D341Med (cell line): ENCODE results near the gene EIF2A.
"Not testable (repeated sequence)": the region's sequence is repeated elsewhere in the genome, so short reads cannot be mapped to it uniquely, and the experiment has no call there.

Experiments
- DNase-seq: peaks from one replicate; pipeline ENCODE4 v3.0.0; 2012; ENCODE audit warnings: low spot score

Gene EIF2A

DNA sequence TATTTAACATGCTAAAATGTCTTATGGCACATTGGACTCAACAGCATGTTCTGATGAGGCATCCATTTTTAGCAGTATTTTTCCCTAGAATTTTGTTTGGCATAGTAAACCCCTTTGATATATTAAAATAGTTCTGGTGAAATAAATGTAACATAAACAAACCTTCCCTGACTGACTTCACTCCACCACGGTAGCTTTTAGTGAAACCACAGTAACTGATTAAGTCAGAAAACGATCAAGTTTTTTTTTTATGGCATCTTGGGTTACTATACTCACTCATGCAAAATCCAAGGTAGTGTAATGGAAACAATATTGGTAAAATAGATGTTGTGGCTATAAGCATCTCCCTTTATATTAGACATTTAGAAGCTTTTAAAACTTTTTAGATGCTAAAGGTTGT, 3.1 kb upstream of the EIF2A start:
- no peak for DNase-seq

DNA sequence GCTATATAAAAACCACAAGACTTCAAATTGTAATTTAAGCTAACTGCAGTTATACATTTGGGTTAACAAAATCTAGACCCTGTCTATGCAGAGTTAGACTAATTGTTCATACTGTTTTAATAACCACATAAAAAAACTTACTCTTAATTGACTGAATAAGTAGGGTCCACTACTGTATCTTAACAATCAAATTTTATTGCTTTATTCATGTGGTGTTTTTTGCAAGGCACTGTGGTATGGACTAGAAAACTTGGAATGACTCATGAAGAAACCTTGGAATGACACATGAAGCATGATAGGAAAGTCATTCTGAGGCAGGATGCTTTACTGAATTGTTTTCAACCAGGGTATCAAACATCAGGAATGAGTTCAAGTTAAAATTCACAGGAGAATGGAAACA, 2.5 kb upstream of the EIF2A start:
- DNase-seq = no peak

DNA sequence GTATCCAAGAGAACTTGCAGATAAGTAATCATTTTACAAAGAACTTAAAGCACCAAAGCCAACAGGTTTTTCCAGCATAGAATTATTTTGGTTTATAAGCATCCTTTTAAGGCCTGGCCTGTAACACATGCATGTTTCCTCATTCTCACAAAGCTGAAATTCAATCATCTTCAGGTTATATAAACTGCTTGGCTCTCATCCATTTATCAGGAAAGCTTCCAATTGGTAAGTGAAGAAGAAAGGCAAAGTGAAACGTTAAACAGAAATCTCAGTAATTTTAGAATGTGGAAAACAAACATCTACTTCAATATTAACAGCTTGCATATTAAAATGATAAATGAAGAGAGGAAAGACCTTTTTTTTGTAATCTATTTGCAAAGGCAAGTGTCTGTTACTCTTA, 1.9 kb upstream of the EIF2A start:
- DNase-seq = no peak

DNA sequence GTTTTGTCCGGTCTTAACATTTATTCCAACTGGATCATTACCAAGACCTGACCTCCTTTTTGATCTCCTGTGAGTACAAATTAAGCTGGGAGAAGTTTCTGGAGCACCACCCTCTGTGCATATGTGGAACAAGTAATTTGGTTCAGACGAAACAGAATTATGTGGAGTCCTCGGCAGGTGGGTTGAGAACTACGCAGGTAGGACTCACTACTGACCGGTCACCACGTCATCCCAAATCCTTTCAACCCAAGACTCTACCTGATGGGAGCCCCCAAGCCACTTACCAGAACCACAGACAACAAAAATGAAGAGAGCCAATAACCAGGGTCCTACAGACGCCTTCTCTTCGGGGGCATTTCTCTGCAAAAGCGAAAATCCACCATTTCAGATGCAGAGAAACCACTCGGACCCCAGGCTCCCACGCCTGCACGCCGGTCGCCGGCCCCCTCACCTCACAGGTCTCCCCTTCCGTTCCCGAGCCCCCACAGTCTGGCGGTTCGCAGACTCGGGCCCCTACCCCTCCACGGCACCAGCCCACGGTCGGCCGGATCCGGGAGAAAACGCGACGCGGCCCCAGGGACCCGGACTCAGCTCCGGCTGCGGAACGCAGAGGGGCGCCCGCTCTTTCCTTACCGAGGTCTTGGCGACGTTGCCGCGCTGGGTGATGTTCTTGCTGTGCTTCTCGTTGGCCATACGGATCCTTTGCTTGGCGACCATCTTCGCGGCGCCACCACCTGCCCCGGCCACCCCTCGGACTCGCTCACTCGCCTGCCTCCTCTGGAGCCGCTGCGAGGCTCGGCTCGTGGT, 965 bp upstream of the EIF2A start:
- DNase-seq = peak; percentile 71

DNA sequence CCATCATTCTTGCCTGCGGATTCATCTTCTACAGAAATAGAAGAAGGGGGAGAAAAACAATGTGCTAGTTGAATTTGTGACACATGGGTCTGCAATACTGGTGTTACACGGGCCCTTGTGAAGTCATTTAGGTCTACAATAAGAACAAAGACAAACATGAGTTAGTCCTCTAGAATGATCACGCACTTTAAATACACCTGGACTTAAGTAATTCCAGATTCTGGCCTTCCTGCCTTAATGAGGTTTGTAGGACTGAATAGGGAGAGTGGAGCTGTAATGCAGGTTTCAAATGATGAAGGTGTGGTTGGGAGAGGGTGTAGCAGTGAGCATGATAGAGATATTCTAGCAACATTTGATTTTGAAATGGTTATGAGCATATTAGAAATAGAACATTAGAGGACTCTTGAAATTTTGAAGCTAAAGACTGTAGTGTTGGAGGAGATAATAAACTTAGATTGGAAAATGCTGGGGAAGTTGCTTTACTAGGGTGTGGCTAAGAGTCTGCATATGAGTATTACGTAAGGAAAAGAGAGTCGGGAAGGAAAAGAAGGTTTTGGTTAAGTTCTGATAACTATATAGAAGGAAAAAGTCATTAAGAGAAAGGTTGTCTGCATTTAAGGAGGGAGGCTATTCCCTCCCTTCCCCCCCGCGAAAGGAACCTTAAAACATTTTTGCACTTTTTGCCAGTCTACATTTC, 606 bp downstream of the EIF2A start:
- no peak for DNase-seq

DNA sequence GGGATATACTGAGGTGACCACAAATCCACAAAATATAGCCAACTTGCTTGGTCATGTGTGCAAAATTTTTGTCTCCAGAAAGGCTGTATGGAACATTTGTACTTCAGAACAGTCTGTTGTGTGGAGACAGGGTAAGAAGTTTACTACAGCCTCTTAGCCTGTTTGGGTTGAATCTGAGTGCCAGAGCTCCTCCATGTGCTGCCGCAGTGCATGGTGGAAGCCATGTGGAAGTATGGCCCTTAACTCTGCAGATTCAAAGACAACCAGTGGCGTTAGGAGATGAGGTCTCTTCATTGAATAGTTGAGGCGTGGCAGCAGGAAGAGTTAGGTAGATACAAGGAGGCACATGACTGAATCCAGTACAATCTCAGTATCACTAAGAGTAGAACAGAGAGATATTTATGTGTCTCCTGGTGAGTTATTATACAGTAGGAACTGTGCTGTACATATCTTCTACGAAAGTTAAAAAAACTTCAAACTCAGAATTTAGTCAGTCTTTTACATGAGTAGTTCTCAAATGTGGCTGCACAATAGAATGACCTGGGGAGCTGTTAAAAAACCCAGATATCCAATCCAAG, 9.4 kb downstream of the EIF2A start:
- no peak for DNase-seq

DNA sequence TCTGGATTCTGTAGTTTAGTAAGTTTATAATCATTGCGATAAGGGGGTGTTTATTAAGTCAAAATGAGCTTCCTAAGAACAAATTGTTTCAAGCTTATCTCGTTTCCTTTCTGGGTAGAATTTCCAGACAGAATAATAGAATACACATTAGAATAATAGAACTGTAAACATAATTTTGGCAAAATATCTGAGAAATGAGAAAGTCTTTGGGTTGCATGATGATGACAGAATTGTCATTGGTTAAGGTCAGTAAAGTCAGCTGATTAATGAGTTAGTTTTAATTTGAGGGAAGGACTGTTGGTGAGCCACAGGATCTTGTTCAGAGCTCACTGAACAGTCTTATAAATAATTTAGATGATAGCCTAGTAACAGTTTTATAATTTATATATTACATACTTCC, 10.2 kb downstream of the EIF2A start:
- DNase-seq = no peak

DNA sequence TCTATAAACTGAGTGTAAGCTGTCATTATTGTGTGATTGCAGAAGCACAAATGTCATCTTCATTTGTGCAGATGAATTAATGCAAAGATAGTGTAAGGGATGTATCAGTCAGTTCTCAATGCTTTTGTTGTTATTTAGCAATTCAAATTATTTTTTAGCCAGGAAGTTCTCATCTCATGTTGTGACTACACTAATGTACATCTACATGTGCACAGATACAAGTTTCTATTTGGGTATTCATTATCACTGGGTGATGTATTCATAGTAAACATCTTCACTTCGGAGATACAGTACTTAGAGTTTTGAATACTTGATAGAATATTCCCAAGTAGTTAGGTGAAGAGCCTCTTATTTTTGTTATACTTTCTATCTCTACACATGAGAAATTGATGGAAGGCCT, 11.1 kb downstream of the EIF2A start:
- DNase-seq = no peak

DNA sequence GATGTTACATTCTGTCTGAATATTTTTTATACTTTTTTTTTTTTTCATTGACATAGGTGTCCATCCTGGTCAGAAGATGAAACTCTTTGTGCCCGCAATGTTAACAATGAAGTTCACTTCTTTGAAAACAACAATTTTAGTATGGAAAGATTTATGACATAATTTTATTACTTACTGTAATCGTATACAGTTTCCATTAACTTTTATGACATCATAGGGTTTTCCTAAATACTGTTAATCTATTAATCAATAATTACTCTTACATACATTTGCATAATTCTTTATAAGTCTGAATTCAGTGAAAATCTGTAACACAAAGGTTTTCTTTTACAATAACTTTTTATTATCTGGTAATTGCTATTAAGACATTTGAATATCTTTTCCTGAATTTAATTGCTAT, 17.7 kb downstream of the EIF2A start:
- no peak for DNase-seq

DNA sequence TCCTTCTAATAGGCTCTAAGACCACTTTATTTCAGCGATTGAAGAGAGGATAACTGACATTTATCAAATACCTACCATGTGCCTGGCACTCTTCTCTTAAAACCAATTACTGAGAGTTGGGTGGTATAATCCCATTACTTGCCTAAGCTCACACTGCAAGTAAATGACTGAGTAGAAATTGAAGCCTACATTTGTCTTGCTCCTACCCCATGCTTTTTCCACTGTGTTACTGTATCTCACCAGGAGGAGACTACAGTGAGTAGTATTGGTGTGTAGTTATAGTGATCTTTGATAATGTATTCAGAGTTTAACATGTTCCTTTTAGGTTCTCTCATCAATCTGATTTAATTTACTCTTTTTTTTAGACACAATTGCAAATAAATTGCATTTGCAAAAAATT, 20.7 kb downstream of the EIF2A start:
- DNase-seq = peak; percentile 54

DNA sequence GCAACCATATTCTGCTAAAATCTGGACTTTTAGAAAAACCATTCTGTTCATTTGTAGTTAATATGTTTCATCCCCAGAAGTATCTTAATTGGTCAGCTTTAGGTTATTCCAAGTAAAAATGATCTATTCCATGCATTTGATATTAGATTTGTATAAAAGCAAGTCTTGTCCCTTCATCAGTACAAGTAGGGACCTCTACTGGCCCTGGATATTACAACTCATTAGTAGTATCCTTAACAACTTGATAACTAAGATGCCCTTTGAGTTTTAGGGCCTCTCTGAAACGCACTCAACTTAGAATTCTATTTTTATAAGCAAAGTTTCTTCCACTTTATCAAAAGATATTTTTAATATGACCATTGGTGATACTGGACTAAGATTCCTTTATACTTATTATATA, 31.3 kb downstream of the EIF2A start:
- no peak for DNase-seq

DNA sequence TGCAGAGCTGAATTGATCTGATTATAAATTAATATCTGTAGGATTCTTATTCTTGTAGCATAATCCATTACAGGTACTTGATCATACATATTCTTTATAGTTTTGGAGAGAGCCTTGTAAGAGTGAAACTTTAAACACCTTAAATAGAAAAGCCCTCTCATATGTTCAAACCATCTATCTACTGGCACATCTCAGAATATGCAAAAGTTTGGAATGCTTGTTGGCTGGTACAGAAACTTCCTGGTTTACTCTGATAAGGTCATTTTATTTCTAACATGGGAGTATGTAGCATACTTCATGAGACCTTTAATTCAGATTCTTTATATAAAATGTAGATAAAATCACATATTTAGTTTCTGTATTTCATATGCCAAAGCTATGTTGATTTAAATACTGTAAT, 34.6 kb downstream of the EIF2A start:
- DNase-seq = no peak

DNA sequence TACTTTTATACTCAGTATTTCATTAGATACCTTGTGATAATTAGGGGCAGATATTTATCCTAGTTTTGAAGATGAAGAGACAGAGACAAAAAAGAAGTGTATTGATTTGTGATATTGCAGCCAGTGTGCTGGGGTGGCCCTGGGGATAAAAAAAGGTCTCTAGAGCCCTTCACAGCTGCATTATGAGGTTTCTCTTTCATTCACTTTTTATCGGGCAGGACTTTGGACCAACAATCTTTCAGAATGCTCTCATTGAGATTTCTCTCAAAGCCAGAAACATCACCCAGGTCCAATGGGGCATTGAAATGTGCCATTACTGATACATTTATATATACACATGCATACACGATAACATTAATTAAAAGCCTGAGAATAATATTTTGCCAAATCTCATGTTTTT, 36.0 kb downstream of the EIF2A start:
- no peak for DNase-seq

DNA sequence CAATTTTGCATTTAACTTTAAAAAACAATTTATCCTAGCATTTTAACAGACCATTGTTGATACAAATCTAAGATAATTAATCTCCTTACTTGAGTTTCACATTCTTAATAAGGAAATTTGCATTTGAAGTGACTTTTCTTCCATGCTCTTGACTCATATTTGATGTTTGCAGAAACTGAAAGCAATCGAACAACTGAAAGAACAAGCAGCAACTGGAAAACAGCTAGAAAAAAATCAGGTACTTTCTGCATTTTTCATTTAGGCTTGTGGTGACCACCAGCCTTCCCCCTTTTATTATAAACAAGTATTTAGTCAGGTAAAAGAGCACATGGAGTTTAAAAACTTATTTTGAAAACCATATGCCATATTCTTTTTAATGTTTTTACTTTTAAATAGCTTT, 36.4 kb downstream of the EIF2A start:
- no peak for DNase-seq

DNA sequence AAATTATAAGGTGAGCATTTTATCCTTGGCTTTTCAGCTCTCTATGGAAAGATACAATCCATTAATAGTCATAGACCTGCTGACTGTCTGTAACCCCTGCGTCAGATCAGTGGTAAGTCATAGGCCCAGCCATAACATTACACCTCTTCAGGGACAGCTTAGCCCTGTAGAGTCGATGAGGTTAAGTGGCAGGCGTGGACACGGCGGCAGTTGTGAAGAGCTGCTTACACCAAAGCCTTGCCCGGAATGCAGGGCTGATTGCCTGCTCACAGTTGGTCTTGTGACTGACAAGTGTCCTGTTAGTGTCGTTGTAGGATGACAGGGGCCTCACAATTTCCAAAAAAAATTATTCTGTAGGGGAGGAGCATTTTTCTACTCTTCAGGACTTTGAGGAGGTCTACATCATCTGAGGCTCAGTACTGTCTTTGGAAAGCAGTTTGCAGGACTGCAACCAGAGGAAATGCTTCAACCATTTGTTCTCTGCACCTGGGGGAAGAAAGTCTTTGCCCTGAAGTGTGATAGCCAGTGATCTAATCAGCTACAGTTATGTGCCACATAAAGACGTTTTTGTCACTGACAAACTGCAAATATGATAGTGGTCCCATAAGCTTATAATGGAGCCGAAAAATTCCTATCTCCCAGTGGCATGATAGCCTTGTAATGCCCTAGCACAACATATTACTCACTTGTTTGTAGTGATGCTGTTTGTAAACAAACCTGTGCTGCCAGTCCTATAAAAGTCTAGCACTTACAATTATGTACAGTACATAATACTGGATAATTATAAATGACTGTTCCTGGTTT, 41.6 kb downstream of the EIF2A start:
- DNase-seq = peak; percentile 24

DNA sequence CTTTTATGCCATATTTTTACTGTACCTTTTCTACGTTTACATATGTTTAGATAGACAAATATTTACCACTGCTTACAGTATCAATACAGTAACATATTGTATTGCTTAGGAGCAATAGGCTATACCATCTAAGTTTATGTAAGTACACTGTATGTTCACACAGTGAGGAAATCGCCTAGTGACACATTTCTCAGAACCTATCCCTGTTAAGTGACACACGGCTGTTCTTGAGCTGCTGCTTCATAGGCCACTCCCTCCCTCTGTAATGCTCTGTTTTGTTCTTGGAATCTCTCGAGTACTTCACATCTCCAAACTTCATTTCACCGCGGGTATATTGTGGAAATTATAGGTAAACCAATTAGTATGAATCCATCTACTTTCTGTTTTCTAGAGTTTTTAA, 43.2 kb downstream of the EIF2A start:
- no peak for DNase-seq

DNA sequence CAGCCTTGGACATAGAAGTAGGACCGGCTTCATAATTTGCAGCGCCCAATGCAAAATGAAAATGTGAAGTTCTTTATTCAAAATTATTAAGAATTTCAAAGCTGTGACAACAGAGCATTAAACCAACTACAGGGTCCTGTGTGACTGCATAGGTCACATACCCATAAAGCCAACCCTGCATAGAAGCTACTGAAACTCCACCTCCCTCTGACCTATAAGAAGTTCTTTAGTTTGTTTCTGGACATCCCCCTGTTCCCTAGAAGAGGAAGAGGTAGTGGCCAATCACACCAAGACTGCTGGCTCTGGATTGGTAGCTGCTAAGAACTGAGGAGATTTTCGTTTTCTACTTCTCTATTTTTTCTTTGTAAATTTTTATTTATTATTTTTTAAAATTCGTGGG, 47.6 kb downstream of the EIF2A start:
- no peak for DNase-seq

DNA sequence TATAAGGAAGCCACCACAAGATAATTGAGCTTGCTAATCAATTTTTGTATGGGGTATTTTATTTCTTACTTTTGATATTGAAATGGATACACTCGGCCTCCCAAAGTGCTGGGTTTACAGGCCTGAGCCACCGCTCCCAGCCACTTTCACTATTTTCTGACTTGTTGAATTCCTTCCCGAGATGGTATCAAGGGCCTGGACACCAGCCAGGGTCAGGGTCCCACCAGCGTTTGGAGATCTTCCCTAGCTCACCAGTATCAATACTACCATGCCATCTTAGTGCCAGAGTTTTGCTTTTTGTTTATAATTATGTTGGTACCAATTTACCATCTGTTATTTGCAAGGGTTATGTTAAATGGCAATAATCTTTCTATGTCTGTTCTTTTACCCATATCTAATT, 51.1 kb downstream of the EIF2A start:
- DNase-seq = no peak

DNA sequence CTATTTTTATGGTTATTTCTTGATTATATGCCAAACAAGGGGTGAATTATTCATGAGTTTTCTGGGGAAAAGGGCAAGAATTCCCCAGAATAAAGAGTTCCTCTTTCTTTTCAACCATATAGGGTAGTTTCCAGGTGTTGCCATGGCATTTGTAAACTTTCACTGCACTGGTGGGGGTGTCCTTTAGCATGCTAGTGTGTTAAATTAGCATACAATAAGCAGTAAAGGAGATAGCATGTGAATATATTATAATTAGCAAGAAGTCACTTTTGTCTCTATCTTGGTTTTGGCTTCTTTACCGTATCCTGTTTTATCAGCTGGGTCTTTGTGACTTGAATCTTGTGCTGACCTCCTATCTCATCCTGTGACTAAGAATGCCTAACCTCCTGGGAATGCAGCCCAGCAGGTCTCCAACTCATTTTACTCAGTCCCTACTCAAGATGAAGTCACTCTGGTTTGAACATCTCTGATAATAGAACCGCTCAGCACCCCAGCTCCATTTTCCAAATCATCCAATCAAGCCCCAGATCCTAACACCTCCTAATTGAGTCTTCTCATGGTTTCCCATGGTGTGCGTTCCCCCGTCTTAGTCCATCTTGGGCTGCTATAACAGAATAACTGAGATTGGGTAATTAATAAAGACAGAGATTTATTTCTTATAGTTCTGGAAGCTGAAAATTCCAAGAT, 53.2 kb downstream of the EIF2A start:
- no peak for DNase-seq

DNA sequence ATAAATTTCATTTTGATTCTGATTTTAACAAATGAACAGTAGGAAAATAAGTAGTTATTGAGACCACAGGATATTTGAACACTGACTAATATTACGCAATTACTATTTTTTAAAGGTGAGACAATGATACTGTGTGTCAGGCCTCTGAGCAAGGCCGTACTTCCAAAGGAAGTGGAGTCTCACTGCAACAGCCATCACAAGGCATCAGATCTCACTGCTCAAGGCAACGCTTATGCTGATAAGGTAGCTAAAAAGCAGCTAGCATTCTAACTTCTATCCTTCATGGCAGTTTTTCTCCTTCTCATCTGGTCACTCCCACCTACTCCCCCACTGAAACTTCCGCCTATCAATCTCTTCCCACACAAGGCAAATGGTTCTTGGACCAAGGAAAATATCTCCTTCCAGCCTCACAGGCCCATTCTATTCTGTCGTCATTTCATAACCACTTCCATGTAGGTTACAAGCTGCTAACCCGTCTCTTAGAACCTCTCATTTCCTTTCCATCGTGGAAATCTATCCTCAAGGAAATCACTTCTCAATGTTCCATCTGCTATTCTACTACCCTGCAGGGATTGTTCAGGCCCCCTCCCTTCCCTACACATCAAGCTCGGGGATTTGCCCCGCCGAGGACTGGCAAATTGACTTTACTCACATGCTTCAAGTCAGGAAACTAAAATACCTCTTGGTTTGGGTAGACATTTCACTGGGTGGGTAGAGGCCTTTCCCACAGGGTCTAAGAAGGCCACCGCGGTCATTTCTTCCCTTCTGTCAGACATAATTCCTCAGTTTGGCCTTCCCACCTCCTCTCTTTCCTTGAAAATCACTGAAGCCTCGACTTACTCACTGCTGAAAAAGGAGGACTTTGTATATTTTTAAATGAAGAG, 54.3 kb downstream of the EIF2A start:
- not testable (repeated sequence) for DNase-seq
